G401.6 (cell line): ENCODE data around the gene MEGF8.

Source experiments
- FAIRE-seq: peaks from 2 replicates; lab custom pipeline; 2012; peaks lifted over from hg19 to GRCh38; lab: Jason Lieb, UNC

The MEGF8 gene

DNA sequence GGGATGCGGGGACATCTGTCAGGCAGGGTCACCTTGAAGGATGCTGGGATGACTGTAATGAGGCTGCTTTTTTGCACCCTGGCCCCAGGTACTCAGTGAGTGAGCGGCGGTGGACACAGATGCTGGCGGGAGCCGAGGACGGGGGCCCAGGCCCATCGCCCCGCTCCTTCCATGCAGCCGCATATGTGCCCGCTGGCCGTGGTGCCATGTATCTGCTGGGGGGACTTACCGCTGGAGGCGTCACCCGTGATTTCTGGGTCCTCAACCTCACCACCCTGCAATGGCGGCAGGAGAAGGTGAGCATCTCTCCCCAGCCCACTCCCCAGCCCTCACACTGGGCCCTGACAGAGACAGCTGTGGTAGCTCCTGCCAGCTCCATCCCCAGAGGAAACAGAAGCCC, 31.3 kb downstream of the MEGF8 start:
- FAIRE-seq, result no peak

DNA sequence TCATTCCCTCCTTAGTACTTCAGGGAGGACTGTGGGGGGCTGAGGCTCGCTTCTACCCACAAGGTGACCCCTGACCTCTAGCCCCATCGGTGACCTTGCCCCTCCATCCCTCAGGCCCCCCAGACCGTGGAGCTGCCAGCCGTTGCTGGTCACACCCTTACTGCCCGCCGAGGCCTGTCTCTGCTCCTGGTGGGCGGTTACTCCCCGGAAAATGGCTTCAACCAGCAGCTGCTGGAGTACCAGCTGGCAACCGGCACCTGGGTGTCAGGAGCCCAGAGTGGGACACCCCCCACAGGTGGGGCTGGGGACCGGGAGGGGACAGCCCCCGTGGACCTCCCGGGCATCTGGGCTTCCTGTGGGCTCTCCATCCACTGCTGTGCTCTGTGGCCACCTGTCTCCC, 31.9 kb downstream of the MEGF8 start:
- FAIRE-seq, result no peak

DNA sequence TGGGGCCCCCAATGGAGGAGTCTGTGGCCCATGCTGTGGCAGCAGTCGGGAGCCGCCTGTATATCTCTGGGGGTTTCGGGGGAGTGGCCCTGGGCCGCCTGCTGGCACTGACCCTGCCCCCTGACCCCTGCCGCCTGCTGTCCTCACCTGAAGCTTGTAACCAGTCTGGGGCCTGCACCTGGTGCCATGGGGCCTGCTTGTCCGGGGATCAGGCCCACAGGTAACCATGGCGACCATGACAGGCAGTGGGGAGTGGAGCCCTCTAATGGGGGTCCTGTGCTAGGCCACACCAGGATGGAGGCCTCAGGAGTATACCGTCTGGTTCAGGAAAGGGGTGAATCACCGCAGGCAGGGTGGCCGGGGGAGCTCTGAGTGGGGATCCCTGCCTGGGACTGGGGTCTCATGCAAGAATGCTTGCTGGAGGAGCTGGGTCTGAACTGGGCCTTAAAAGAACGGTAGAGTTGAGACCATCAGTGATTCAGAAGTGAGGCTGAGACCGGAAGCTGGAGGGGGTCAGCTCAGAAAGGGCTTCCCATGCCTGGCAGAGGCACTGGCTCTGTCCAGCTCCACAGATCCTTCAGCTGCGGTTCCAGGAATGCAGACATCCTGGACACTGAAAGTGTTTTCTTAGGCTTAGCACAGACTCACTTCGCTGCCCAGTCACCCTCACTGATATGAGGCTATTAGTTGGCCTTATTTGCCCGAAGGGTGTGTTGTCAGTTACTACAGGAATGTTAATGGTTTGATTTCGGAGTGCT, 35.5 kb downstream of the MEGF8 start:
- no peak for FAIRE-seq

DNA sequence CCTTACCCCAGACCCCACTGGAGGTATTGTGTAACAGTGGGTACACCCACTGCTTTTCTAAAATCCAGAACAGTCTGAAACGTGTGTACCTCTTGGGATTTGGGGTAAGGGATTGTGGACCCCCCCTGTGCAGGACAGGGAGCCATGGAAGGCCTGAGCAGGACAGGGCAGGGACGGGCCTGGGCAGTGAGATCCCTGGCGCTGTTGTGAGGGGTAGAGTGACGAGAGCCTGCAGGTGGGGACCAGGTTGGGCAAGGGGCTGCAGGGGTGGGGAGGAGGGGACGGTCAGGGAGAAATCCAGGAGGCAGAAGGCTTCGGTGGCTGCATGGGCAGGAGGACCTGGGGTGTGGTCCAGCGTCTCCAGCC, 36.1 kb downstream of the MEGF8 start:
- no peak for FAIRE-seq

DNA sequence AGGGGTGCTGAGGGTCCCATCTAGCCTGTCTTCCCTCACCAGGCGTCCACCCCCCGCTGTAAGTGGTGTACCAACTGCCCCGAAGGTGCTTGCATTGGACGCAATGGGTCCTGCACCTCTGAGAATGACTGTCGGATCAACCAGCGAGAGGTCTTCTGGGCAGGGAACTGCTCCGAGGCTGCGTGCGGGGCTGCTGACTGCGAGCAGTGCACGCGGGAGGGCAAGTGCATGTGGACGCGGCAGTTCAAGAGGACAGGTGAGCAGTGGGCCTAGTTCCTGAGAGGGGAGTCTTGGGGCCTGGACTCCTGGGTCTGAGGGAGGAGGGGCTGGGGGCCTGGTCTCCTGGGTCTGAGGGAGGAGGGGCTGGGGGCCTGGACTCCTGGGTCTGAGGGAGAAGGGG, 36.9 kb downstream of the MEGF8 start:
- FAIRE-seq, result no peak

DNA sequence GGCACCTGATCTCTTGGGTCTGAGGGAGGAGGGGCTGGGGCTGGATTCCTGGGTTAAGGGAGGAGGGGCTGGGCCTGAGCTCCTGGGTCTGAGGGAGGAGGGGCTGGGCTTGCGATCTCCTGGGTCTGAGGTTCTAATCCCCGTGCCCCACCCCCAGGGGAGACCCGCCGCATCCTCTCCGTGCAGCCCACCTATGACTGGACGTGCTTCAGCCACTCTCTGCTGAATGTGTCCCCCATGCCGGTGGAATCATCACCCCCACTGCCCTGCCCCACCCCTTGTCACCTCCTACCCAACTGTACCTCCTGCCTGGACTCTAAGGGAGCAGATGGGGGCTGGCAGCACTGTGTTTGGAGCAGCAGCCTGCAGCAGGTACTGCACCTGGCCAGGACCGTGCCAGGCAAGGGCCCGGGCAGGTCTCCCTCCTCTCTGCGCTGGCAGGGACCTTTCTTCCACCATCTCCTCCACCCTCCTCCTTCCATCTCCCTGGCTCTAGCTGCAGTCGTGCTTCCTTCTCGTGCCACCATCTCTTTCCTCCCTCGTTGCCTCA, 37.5 kb downstream of the MEGF8 start:
- FAIRE-seq, result no peak

DNA sequence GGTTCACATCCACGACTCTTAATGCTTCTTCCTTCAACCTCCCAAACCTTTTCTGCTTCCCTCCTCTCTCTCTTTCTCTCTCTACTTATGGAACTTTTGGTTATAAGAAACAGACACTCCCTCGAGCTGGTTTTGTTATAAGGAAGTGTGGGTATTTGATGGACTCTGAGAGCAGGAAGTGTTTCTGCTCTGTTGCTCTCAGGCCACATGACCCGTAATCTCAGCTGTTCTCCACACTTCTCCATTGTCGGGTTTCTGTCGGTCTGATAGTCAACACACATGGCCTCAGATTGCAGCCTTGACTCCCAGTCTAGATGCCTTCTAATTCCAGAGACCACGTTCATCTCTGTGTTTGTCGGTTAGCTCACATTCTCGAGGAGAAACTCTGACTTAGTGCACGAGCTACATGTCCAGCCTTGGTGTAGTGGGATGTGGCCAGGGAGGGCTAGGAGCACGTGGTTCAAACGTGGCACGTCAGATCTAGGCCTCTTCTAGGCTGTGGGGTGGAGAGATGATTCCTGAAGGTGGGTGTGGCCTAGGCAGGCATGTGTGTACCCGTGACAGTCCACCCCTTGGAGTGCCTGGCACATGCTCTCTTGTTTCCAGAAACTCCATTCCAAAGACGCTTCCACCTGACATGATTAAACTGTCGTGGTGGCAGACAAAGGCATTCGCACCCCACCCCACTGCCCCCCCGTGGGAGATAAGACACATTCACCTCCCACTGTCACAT, 38.3 kb downstream of the MEGF8 start:
- no peak for FAIRE-seq

DNA sequence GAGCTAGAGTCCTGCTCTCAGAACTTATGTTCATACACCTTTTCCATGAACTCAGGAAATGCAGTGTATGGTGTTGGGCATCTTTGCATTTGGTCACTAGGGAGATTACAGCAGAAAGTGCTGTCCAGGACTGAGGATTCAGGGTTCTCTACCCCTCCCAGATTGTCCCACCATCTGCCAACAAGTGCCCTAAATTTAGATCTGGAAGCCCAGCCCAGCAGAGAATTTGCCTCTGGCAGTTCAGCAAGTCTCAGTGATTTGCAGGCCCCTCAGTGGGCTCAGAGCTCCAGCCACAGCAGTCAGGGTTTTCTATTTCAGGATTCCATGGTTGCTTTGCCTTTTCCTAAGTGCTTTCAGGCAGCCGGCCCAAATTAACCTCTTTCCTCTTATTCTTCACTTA, 41.2 kb downstream of the MEGF8 start:
- FAIRE-seq, result no peak

DNA sequence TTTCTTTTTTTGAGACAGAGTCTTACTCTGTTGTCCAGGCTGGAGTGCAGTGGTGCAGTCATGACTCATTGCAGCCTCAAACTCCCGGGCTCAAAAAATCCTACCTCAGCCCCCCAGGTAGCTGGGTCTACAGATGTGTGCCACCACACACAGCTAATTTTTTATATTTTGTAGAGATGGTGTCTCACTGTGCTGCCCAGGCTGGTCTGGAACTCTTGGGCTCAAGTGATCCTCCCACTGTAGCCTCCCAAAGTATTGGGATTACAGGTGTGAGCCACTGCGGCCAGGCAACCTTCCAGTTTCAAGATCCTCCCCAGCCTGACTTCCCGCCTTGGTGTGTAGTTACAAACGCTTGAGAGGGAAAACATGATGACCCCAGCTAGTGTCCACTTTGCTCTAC, 42.5 kb downstream of the MEGF8 start:
- no peak for FAIRE-seq

DNA sequence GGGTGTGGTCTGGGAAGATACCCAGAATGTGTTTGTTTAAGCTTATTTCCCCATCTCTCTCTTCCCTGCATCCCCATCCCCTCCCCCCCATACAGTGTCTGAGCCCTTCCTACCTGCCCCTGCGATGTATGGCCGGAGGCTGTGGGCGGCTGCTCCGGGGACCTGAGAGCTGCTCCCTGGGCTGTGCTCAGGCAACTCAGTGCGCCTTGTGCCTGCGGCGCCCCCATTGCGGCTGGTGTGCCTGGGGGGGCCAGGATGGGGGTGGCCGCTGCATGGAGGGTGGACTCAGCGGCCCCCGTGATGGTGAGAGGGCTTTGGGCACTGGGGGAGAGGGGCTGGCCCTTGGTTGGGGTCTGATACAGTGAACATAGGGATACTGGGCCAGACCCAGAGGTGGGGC, 42.9 kb downstream of the MEGF8 start:
- no peak for FAIRE-seq

DNA sequence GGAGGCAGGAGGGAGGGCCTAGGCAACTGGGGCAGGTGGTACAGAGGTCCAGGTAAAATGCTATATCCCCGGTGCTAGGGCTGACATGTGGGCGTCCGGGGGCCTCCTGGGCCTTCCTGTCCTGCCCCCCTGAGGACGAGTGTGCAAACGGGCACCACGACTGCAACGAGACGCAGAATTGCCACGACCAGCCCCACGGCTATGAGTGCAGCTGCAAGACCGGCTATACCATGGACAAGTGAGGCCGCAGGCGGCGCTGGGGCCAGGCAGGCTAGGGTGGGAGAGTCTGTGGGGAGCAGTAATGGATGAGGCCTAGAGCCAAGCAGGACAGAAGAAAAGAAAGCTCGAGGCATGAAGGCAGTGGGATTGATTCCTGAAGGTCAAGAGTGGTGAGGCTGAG, 43.3 kb downstream of the MEGF8 start:
- no peak for FAIRE-seq

DNA sequence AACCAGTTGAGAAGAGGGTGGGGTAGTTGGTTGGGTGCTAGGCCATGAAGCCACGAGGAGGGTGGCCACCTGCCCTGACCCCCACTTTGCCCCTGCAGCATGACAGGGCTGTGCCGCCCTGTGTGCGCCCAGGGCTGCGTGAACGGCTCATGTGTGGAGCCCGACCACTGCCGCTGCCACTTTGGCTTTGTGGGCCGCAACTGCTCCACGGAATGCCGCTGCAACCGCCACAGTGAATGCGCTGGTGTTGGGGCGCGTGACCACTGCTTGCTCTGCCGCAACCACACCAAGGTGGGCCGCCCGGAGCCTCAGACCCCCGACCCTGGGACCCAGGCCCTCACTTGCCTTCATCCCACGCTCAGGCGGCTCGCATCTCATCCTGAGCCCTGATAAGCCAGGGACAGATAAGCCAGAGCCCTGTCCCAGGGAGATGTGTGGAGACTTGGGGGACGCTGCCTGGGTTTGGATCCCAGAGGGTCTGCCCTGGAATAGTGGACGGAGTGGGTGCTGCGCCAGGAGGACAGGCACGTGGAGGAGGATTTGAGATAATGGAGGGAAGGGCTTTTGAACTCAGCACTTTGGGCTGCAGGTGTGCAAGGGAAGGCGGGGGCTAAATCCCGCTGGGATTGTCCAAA, 44.1 kb downstream of the MEGF8 start:
- no peak for FAIRE-seq

DNA sequence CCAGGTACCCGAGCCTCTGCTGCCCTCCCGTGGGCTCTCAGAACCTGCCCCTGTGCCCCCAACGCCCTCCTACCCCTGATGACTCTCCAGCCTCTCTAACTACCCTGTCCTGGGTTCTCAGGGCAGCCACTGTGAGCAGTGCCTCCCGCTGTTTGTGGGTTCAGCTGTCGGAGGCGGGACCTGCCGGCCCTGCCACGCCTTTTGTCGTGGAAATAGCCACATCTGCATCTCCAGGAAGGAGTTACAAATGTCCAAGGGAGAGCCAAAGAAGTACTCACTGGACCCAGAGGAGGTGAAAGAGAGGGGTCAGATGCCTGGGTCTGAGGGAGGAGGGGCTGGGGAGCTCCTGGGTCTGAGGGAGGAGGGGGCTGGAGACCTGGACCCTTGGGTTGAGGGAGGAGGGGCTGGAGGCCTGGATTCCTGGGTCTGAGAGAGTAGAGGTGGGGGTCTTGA, 44.7 kb downstream of the MEGF8 start:
- FAIRE-seq, result no peak

DNA sequence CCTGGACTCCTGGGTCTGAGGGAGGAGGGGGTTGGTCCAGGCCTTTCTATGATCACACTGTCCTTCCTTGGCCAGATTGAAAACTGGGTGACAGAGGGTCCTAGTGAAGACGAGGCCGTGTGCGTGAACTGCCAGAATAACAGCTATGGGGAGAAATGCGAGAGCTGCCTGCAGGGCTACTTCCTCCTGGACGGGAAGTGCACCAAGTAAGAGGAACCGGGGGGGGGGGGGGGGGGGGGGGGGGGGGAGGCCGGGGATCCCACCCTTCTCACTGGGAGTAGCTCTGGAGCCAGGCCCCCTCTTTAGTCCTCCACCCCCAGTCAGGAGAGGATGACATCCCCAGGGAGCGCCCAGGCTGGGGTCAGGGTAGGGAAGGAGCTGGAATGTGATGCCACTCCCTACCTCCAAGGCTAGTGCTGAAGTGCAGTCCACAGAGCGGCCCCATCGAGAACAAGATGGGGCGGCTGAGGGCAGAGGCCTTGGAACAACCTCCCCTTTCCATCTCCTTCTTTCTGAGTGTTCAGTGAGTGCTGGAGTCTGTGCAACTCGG, 45.3 kb downstream of the MEGF8 start:
- no peak for FAIRE-seq

DNA sequence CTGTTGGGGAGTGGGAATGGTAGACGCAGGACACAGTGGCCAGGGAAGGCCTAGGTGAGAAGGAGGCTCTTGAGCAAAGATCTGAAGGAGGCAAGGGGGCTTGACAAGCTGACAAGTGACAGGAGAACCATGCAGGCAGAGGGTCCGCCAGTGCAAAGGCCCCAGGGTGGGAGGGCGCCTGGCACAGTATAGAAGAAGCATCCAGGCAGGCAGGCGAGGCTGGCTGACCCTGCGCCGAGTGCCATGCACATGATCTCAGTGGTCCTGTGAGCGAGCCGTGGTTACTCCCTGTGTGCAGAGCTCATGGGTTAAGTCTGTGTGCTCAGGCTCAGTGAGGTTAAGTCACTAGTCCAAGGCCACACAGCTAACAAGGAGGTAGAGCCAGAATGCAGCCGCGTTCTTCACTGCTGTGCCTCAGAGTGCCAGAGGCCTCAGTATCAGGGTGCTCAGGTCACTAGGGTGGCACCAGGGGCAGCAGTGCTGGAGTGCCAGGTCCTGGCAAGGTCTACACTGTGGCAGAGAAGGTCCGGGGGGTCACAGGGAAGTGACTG, 49.5 kb downstream of the MEGF8 start:
- FAIRE-seq, result no peak

DNA sequence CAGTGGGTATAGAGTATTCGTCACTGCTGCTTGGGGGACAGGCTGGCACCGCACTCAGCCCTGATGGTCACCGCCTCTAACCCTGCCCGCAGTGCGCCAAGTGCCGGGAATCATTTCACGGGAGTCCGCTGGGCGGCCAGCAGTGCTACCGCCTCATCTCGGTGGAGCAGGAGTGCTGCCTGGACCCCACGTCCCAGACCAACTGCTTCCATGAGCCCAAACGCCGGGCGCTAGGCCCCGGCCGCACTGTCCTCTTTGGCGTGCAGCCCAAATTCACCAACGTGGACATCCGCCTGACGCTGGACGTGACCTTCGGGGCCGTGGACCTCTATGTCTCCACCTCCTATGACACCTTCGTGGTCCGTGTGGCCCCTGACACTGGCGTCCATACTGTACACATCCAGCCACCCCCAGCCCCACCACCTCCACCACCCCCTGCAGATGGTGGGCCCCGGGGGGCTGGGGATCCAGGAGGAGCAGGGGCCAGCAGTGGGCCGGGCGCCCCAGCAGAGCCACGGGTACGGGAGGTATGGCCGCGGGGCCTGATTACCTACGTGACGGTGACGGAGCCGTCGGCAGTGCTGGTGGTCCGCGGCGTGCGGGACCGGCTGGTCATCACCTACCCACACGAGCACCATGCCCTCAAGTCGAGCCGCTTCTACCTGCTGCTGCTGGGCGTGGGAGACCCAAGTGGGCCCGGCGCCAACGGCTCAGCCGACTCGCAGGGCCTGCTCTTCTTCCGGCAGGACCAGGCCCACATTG, 50.2 kb downstream of the MEGF8 start:
- no peak for FAIRE-seq

DNA sequence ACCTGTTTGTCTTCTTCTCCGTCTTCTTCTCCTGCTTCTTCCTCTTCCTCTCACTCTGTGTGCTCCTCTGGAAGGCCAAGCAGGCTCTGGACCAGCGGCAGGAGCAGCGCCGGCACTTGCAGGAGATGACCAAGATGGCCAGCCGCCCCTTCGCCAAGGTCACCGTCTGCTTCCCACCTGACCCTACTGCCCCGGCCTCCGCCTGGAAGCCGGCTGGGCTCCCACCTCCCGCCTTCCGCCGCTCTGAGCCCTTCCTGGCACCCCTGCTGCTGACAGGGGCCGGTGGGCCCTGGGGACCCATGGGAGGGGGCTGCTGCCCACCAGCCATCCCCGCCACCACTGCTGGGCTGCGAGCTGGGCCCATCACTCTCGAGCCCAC, 50.7 kb downstream of the MEGF8 start:
- no peak for FAIRE-seq

DNA sequence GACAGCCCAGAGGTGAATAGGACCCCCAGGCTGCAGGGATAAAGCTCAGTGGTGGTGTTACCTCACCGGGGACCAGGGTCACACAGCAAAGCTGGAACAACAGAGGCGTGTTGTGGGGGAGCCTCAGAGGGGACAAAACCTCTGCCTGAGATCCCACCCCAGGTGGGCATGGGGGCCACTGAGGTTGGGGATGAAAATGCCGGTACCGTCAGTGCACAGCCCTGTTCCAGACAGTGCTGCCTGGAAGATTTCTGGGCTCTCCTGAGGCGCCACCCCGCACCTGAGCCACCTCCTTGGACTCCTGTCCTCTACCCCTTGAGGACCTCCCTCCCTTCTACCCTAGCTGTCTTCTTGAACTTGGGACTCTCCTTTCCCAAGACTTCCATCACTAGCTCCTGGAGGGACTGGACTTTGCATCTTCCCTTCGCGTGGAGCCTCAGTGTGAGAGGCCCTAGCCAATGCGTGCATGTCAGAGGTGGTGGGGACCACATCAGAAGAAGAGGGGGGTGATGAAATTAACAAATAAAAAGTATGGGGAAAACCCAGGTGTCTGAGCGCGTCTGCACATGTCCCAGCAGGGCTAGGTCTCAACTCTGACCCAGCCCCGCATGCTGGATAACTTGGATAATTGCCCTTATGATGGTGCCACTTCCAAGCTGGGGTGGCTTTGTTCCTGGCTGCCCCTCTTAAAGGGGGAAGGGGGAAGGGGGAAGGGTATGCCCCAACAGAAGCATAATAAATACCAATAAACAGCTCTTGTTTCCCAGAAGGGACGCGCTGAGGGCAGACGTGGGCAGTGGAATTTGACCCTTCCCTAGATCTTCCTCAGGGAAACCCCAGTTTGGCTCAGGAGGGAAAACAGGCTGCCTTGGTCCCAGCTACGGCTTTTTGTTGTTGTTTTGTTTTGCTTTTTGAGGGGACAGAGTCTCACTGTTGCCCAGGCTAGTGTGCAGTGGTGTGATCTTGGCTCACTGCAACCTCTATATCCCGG, 53.1 kb downstream of the MEGF8 start:
- no peak for FAIRE-seq

DNA sequence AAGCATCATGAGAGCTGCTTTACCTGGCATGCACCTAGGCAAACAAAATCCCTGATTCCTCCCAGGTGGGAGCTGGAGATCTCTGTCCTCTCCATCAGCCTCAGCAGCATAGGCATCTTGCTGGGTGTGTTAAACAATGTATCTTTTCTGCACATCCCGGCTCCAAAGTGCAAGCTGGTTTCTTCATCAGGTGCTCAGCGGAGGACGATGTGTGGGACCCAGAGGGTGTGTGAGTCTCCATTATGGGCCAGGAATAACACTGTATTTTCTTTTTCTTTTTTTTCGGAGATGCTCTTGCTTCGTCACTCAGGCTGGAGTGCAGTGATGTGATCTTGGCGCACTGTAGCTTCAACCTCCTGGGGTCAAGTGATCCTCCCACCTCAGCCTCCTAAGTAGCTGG, 54.7 kb downstream of the MEGF8 start:
- FAIRE-seq, result no peak

DNA sequence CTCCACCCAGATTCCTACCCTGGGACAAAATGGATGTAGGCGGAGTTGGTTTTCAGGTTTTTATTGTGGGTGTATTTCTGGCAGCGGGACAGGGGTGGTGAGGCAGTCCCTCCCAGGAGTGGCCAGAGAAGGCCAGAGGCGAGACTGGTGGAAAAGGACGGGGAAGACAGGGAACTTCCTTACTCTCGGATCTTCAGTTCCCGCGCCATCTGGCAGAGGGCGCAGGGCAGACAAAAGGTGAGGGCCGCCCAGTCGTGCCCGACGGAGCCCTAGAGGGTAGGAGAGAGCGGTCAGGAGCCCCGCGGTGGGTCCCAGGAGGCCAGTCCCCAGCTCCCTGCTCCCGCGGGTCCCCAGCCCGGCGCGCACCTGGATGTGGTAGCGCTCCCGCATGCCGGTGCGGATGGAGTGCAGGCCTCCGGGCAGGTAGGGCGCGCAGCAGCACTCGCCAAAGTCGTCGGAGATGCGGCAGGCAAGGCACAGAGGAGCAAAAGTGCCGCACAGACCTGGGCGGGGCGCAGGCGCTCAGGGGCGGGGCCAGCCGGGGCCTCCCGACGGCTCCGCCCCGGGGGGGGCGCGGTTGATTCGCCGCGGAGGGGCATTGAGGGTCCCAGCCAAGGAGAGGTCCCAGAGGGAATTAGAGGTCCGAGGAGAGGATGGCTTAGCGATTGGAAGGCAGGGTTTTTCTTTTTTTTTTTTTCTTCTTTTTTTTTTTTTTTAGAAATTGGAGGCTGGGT, 61.7 kb downstream of the MEGF8 start:
- FAIRE-seq, result no peak
